IMR-90 (cell line): ENCODE data around the gene CIITA.

Source experiments
- RCOR1 ChIP-seq: IDR thresholded peaks from 2 replicates; pipeline ENCODE4 v1.6.1; 2012; ENCODE audit warnings: mild to moderate bottlenecking, low read length, improper control_type of control experiment; ENCODE audit not compliant: insufficient replicate concordance
- TF ChIP-seq, protein P1 (sequence below): conservative IDR thresholded peaks from 2 replicates; pipeline ENCODE4 v1.5.1; 2012; ENCODE audit warnings: mild to moderate bottlenecking, low read depth, low read length, improper control_type of control experiment

- TF ChIP-seq, protein P1, sequence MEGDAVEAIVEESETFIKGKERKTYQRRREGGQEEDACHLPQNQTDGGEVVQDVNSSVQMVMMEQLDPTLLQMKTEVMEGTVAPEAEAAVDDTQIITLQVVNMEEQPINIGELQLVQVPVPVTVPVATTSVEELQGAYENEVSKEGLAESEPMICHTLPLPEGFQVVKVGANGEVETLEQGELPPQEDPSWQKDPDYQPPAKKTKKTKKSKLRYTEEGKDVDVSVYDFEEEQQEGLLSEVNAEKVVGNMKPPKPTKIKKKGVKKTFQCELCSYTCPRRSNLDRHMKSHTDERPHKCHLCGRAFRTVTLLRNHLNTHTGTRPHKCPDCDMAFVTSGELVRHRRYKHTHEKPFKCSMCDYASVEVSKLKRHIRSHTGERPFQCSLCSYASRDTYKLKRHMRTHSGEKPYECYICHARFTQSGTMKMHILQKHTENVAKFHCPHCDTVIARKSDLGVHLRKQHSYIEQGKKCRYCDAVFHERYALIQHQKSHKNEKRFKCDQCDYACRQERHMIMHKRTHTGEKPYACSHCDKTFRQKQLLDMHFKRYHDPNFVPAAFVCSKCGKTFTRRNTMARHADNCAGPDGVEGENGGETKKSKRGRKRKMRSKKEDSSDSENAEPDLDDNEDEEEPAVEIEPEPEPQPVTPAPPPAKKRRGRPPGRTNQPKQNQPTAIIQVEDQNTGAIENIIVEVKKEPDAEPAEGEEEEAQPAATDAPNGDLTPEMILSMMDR = no peak
- TF ChIP-seq RCOR1 = no peak
These were observed 72.5 kb downstream of the CIITA start for GRCh38 chr16:10949424-10949970.
